ENCODE measurements around the gene OTOP2. TPM values are rescaled to one million over a fixed set of nuclear protein-coding genes. Genes with fewer than 3 reads are reported as not detected.
A peak's percentile ranks its signal among the peaks of the same experiment; 100 is the strongest.
"Not testable (repeated sequence)": the region's sequence is repeated elsewhere in the genome, so short reads cannot be mapped to it uniquely, and the experiment has no call there.

The OTOP2 gene
- total RNA-seq, 1 experiment from 2014 or later = not detected

- Histone ChIP-seq H3K27ac (no peak overlapping the region), H3K36me3 (no peaks in the 10 kb centered on the region), H3K4me1 (replicated peaks) (no peaks in the 10 kb centered on the region), H3K4me3 (no peak overlapping the region), H3K9me3 (replicated peaks) (no peaks in the 10 kb centered on the region), H3K27me3 (replicated peaks) (peaks cover 56% of the 10 kb centered on the region)
- no peak for DNase-seq (ENCODE audit: low read depth in 1 of 2, low spot score in 2 of 2)
Observed at GRCh38 chr17:74956093-74956492, 32.0 kb downstream of the OTOP2 start.

- Histone ChIP-seq H3K36me3 (no peaks in the 10 kb centered on the region), H3K27ac (no peak overlapping the region), H3K9me3 (replicated peaks) (no peaks in the 10 kb centered on the region), H3K27me3 (replicated peaks) (peaks cover 36% of the 10 kb centered on the region), H3K4me3 (no peak overlapping the region), H3K4me1 (replicated peaks) (no peaks in the 10 kb centered on the region)
- peak; percentile 63 to 85 for DNase-seq (ENCODE audit: low read depth in 1 of 2, low spot score in 2 of 2)
Observed at GRCh38 chr17:74957935-74958740, 34.1 kb downstream of the OTOP2 start.

GRCh38 chr17:74959826-74960515, 35.9 kb downstream of the OTOP2 start:
- H3K9me3 ChIP-seq (replicated peaks) = no peaks in the 10 kb centered on the region
- H3K36me3 ChIP-seq = no peaks in the 10 kb centered on the region
- DNase-seq (ENCODE audit: low read depth in 1 of 2, low spot score in 2 of 2) = no peak
- H3K27me3 ChIP-seq (replicated peaks) = peaks cover 17% of the 10 kb centered on the region
- no peak overlapping the region for H3K4me3 ChIP-seq
- H3K27ac ChIP-seq = no peak overlapping the region
- no peaks in the 10 kb centered on the region for H3K4me1 ChIP-seq (replicated peaks)

GRCh38 chr17:74960570-74961342, 36.7 kb downstream of the OTOP2 start:
- no peaks in the 10 kb centered on the region for H3K4me1 ChIP-seq (replicated peaks)
- no peaks in the 10 kb centered on the region for H3K9me3 ChIP-seq (replicated peaks)
- H3K4me3 ChIP-seq = no peak overlapping the region
- no peaks in the 10 kb centered on the region for H3K36me3 ChIP-seq
- no peak overlapping the region for H3K27ac ChIP-seq
- peaks cover 10% of the 10 kb centered on the region; the same call in 1 of the 2 replicates for H3K27me3 ChIP-seq (replicated peaks)
- DNase-seq (ENCODE audit: low read depth in 1 of 2, low spot score in 2 of 2) = peak; percentile 44 to 63

- no peaks in the 10 kb centered on the region for H3K9me3 ChIP-seq (replicated peaks)
- peak; percentile 84 to 92 for DNase-seq (ENCODE audit: low read depth in 1 of 2, low spot score in 2 of 2)
Observed at GRCh38 chr17:74961657-74962350, 37.7 kb downstream of the OTOP2 start.

GRCh38 chr17:74962622-74963394, 38.7 kb downstream of the OTOP2 start:
- Histone ChIP-seq H3K27ac (no peak overlapping the region), H3K4me3 (no peak overlapping the region), H3K9me3 (replicated peaks) (no peaks in the 10 kb centered on the region), H3K36me3 (no peaks in the 10 kb centered on the region), H3K27me3 (replicated peaks) (peaks cover under 1% of the 10 kb centered on the region; the same call in 1 of the 2 replicates), H3K4me1 (replicated peaks) (no peaks in the 10 kb centered on the region)
- DNase-seq (ENCODE audit: low read depth in 1 of 2, low spot score in 2 of 2) = peak in 1 of 2 experiments; percentile 47

More at GRCh38 chr17:74961657-74962350, 37.7 kb downstream of the OTOP2 start:
- Histone ChIP-seq H3K27ac (no peak overlapping the region), H3K27me3 (replicated peaks) (peaks cover 3% of the 10 kb centered on the region; the same call in 1 of the 2 replicates), H3K4me3 (no peak overlapping the region), H3K4me1 (replicated peaks) (no peaks in the 10 kb centered on the region), H3K36me3 (no peaks in the 10 kb centered on the region)

- H3K27ac ChIP-seq = no peak overlapping the region
- no peaks in the 10 kb centered on the region for H3K9me3 ChIP-seq (replicated peaks)
- no peaks in the 10 kb centered on the region for H3K36me3 ChIP-seq
- no peak overlapping the region for H3K4me3 ChIP-seq
- no peaks in the 10 kb centered on the region for H3K4me1 ChIP-seq (replicated peaks)
- peak in 1 of 2 experiments; percentile 50 for DNase-seq (ENCODE audit: low read depth in 1 of 2, low spot score in 2 of 2)
- H3K27me3 ChIP-seq (replicated peaks) = no peaks in the 10 kb centered on the region; the same call in 1 of the 2 replicates
Observed at GRCh38 chr17:74963656-74964055, 39.6 kb downstream of the OTOP2 start.

GRCh38 chr17:74964246-74964761, 40.2 kb downstream of the OTOP2 start:
- Histone ChIP-seq H3K9me3 (replicated peaks) (no peaks in the 10 kb centered on the region), H3K36me3 (no peaks in the 10 kb centered on the region), H3K27ac (no peak overlapping the region), H3K27me3 (replicated peaks) (no peaks in the 10 kb centered on the region; the same call in 1 of the 2 replicates), H3K4me3 (no peak overlapping the region), H3K4me1 (replicated peaks) (no peaks in the 10 kb centered on the region)
- no peak for DNase-seq (ENCODE audit: low read depth in 1 of 2, low spot score in 2 of 2)

GRCh38 chr17:74964988-74965622, 41.0 kb downstream of the OTOP2 start:
- no peak for DNase-seq (ENCODE audit: low read depth in 1 of 2, low spot score in 2 of 2)
- no peaks in the 10 kb centered on the region for H3K4me1 ChIP-seq (replicated peaks)
- H3K36me3 ChIP-seq = no peaks in the 10 kb centered on the region
- no peaks in the 10 kb centered on the region for H3K9me3 ChIP-seq (replicated peaks)
- H3K4me3 ChIP-seq = no peak overlapping the region
- no peak overlapping the region for H3K27ac ChIP-seq
- H3K27me3 ChIP-seq (replicated peaks) = peaks cover under 1% of the 10 kb centered on the region; the same call in 1 of the 2 replicates

- Histone ChIP-seq H3K27ac (no peak overlapping the region), H3K27me3 (replicated peaks) (peaks cover 33% of the 10 kb centered on the region), H3K36me3 (no peaks in the 10 kb centered on the region), H3K9me3 (replicated peaks) (peaks cover 3% of the 10 kb centered on the region; the same call in 1 of the 2 replicates), H3K4me1 (replicated peaks) (peaks cover 8% of the 10 kb centered on the region), H3K4me3 (no peak overlapping the region)
- no peak for DNase-seq (ENCODE audit: low read depth in 1 of 2, low spot score in 2 of 2)
Observed at GRCh38 chr17:74968361-74968780, 44.3 kb downstream of the OTOP2 start.

GRCh38 chr17:74969501-74969900, 45.4 kb downstream of the OTOP2 start:
- not testable (repeated sequence) for H3K4me1 ChIP-seq (replicated peaks); H3K36me3 ChIP-seq; H3K27ac ChIP-seq; H3K9me3 ChIP-seq (replicated peaks); DNase-seq (ENCODE audit: low read depth in 1 of 2, low spot score in 2 of 2); H3K4me3 ChIP-seq
- H3K27me3 ChIP-seq (replicated peaks) = peaks cover 45% of the 10 kb centered on the region

- H3K4me3 ChIP-seq = no peak overlapping the region
- H3K27ac ChIP-seq = no peak overlapping the region
- no peaks in the 10 kb centered on the region for H3K36me3 ChIP-seq
- no peak for DNase-seq (ENCODE audit: low read depth in 1 of 2, low spot score in 2 of 2)
- H3K4me1 ChIP-seq (replicated peaks) = peaks cover 8% of the 10 kb centered on the region
- H3K27me3 ChIP-seq (replicated peaks) = peaks cover 54% of the 10 kb centered on the region
- H3K9me3 ChIP-seq (replicated peaks) = peaks cover 3% of the 10 kb centered on the region; the same call in 1 of the 2 replicates
Observed at GRCh38 chr17:74970395-74970794, 46.3 kb downstream of the OTOP2 start.
